NB4 (cell line): Measurements from ENCODE around the gene SOCS1.

Experiments used
- DNase-seq: peaks from one replicate; pipeline ENCODE4 v3.0.0; 2010; ENCODE audit warnings: low read depth
- H3K4me3 ChIP-seq: one replicate; pipeline ENCODE4 v1.5.1; 2011; ENCODE audit warnings: mild to moderate bottlenecking, low read depth, low read length, moderate library complexity
- MYC ChIP-seq: IDR thresholded peaks from 2 replicates; pipeline ENCODE4 v1.6.1; 2011; ENCODE audit warnings: low read depth, low read length
- POLR2A ChIP-seq: IDR thresholded peaks from 2 replicates; pipeline ENCODE4 v1.6.1; 2011; ENCODE audit warnings: mild to moderate bottlenecking; ENCODE audit not compliant: insufficient read length; ENCODE audit errors: extremely low read depth
- TF ChIP-seq, protein P1 (sequence below): IDR thresholded peaks from 2 replicates; pipeline ENCODE4 v1.6.1; 2011; ENCODE audit warnings: low read depth, low read length
- TF ChIP-seq, protein P2 (sequence below): IDR thresholded peaks from one replicate; pipeline ENCODE4 v1.5.1; 2012; ENCODE audit warnings: low read depth, low read length

SOCS1 gene

DNA sequence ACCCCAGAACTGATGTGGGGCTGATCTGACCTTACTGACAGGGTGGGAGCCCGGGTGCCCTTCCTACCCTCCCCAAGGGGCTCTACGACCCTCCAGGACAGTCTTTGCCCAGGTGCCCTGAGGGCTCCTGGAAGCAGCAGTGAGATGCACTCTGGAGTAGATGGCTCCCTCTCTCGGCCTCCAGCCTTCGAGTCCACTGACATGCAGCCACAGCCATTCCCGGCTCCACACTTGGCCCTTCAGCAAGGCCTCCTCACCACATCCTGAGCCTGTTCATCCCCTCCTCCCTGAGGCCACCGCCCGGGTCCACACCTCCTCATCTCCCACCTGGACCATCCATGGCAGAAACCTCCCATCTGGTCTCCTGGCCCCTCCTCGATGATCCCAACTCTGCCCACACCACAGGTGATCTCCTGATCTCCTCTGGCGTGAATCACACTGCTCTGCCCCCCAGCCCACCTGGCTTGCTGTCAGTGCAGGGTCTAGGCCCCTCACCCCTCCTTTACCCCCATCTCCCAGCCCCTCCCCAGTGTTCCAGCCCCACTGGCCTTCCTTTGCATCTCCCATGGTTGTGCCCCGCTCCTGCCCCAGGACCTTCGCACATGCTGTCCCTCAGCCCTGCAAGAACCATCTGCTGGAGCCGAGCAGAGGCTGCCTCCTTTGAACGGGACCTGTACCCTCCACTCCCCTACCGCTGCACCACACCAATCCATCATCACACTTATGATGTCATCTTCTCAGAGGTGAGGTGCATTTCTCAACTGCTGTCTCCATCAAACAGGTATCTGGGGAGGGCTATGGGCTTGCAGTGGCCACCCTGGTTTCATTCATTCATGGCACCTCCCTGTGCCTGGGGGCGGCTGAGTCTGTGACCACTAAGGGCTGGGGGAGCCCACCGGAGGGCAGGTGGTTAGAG lies 44.7 kb downstream of the SOCS1 start:
- H3K4me3 ChIP-seq = no peak overlapping the region
- no peak for DNase-seq
- TF ChIP-seq, protein P1, sequence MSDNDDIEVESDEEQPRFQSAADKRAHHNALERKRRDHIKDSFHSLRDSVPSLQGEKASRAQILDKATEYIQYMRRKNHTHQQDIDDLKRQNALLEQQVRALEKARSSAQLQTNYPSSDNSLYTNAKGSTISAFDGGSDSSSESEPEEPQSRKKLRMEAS = no peak
- TF ChIP-seq, protein P2, sequence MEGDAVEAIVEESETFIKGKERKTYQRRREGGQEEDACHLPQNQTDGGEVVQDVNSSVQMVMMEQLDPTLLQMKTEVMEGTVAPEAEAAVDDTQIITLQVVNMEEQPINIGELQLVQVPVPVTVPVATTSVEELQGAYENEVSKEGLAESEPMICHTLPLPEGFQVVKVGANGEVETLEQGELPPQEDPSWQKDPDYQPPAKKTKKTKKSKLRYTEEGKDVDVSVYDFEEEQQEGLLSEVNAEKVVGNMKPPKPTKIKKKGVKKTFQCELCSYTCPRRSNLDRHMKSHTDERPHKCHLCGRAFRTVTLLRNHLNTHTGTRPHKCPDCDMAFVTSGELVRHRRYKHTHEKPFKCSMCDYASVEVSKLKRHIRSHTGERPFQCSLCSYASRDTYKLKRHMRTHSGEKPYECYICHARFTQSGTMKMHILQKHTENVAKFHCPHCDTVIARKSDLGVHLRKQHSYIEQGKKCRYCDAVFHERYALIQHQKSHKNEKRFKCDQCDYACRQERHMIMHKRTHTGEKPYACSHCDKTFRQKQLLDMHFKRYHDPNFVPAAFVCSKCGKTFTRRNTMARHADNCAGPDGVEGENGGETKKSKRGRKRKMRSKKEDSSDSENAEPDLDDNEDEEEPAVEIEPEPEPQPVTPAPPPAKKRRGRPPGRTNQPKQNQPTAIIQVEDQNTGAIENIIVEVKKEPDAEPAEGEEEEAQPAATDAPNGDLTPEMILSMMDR = no peak
- TF ChIP-seq MYC (no peak), POLR2A (no peak)

DNA sequence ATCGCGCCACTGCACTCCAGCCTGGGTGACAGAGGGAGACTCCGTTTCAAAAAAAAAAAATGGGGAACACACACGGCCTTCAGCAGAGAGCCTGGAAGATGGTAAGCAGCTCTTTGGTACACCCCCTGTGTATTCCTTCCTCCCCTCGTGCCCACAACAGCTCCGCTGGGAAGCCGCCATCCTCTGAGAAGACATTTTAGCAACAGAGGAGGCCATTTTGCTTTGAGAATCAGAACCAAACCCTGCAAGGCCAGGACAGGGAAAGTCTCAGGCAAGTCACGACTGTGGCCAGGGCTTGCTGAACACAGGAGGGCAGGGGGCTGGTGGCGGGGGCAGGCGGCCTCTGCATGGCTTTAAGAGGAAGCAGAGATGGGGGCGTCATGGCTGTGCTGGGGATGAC lies 45.7 kb downstream of the SOCS1 start:
- peak; percentile 28 for DNase-seq
- TF ChIP-seq MYC (no peak), POLR2A (no peak)
- TF ChIP-seq, protein P1 = no peak
- TF ChIP-seq, protein P2 = no peak
- H3K4me3 ChIP-seq = no peak overlapping the region

DNA sequence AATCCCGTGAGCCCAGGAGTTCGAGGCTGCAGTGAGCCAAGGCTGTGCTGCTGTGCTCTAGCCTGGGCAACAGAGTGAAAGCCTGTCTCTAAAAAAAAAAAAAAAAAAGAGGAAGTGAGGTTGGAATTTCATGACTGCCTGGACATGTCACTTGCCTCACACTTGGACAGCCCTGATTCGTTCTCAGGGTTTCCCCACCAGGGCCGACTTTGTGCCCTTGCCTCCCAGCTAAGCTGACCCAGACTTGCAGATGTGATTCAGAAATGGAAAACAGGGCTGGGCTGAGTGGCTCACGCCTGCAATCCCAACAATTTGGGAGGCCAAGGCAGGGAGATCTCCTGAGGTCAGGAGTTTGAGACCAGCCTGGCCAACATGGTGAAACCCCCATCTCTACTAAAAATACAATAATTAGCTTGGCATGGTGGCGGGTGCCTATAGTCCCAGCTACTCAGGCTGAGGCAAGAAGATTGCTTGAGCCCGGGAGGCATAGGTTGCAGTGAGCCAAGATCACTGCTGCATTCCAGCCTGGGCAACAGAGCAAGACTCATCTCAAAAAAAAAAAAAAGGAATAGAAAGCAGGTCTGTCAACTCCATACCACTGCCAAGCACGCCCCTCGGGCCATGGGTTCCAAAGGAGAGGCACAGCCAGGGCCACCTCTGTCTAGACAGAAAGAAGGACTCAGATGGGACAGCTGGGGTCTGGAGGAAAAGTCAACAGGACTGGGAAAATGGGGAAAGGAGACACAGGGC lies 46.9 kb downstream of the SOCS1 start:
- H3K4me3 ChIP-seq = no peak overlapping the region
- TF ChIP-seq, protein P2 = no peak
- TF ChIP-seq, protein P1 = no peak
- TF ChIP-seq MYC (no peak), POLR2A (no peak)
- peak; percentile 77 for DNase-seq

DNA sequence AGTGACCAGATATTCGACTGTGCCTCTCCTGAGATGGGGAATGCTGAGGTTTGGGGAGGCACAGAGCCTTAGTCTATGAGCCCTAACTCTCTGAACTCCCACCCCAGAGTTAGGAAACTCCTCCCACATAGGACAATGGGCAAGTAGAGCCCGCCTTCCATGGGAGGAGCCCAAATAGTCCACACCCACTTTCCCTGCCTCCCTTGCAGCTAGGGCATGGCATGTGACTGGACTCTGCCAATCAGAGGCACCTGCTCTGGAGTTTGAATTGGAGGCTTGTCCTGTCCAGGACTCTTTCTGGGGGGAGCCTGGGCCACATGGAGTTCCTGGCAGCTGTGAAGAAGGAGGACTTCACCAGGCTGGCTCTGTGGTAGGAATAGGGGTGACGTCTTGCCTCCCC lies 48.4 kb downstream of the SOCS1 start:
- no peak for TF ChIP-seq POLR2A
- TF ChIP-seq, protein P1 = no peak
- no peak for TF ChIP-seq MYC
- H3K4me3 ChIP-seq = no peak overlapping the region
- DNase-seq = no peak

DNA sequence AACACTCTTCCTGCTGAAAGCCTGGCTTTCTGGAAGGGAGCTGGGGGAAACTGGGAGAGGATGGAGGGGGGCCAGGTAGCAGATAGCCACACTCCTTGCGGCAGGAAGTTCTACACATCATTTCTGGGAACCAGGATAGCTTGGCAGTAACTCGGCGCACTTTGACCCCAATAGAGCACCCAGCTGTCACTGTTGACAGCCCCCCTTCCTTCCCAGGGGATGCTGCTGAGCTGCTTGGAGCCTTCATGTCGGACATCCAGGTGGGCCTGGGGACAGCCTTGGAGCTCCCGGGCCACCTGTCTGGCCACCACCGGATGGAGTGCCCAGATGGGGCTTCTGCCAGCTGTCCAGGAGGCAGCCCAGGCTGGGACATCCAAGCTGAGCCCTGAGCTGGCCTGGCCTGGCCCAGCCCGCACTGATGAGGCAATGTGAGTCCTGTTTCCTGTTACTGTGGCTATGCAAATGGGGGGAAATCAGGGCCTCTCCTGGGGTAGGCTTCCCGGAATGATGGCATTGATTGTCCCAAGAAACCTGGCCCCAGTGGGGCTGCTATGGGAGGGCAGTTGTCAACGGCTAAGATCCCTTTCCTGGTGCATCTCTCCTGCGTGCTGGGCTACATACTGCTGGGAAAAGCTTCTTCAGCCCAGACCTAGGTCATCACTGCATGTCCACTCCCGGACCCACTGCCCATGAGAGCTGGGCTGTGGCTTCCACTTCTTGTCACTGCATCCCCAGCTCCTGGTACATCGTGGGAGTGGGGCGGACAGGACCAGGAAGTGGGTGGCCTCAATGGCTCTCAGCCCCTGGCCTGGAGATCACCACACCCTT lies 50.0 kb downstream of the SOCS1 start:
- TF ChIP-seq POLR2A = no peak
- TF ChIP-seq MYC = no peak
- TF ChIP-seq, protein P1 = no peak
- H3K4me3 ChIP-seq = no peak overlapping the region
- peak; percentile 52 for DNase-seq

DNA sequence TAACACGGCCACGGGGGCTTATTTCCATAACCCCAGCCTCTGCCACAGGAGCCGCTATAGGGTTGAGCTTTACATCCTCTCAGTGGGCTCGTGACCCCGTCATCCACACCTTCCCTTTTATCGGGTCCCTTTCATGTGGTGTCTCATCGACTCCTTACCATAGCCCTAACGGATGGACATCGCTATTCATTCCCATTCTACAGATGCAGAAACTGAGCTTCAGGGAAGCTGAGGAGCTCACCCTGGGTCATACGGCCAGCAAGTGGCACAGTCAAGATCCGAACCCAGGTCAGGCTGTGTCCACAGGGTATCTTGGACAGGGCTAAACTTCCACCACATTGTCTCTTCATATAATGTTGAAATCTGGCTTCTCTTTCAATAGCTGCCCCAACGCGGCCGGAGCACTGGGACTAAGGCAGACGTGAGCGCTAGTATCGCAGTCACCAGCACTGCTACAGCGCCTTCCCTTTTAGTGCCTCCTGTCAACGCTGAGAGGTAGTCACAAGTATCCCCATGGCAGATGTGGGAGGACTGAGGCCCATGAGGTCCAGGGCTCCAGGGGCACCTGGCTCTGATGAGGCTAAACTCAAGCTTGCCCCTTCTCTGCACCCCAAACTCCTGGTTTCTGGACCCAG lies 50.8 kb downstream of the SOCS1 start:
- H3K4me3 ChIP-seq = no peak overlapping the region
- TF ChIP-seq, protein P1 = no peak
- TF ChIP-seq POLR2A = no peak
- TF ChIP-seq MYC = no peak
- TF ChIP-seq, protein P2 = no peak
- DNase-seq = no peak
